GM12864 (cell line): ENCODE measurements around the gene PAPPA2.
A peak's percentile ranks its signal among the peaks of the same experiment; 100 is the strongest.

Experiments
- DNase-seq: peaks from one replicate; pipeline ENCODE4 v3.0.0-alpha.2; 2011; ENCODE audit warnings: low read depth
- H3K4me3 ChIP-seq: 2 replicates; pipeline ENCODE4 v1.5.1; 2011; ENCODE audit warnings: mild to moderate bottlenecking, low read depth, low read length, control low read depth
- CTCF ChIP-seq: IDR thresholded peaks from 2 replicates; pipeline ENCODE4 v1.5.1; 2011; ENCODE audit warnings: low read depth, mild to moderate bottlenecking, moderate library complexity, low read length, control low read depth, inconsistent platforms; ENCODE audit errors: missing control alignments

The PAPPA2 gene

GRCh38 chr1:176838276-176838995 is 375.5 kb downstream of the PAPPA2 start:
- H3K4me3 ChIP-seq, result no peak overlapping the region
- DNase-seq, result no peak
- TF ChIP-seq CTCF, result no peak

GRCh38 chr1:176839216-176839615 is 376.2 kb downstream of the PAPPA2 start:
- no peak overlapping the region for H3K4me3 ChIP-seq
- TF ChIP-seq CTCF, result no peak
- DNase-seq, result no peak

- no peak for TF ChIP-seq CTCF
- H3K4me3 ChIP-seq, result no peak overlapping the region
- no peak for DNase-seq
Measured at GRCh38 chr1:176841238-176841637, 378.3 kb downstream of the PAPPA2 start.

- H3K4me3 ChIP-seq, result no peak overlapping the region
- TF ChIP-seq CTCF, result peak; percentile 33
- DNase-seq, result no peak
Measured at GRCh38 chr1:176843352-176844297, 380.6 kb downstream of the PAPPA2 start.

GRCh38 chr1:176847052-176847451 is 384.1 kb downstream of the PAPPA2 start:
- DNase-seq, result no peak
- no peak for TF ChIP-seq CTCF
- H3K4me3 ChIP-seq, result no peak overlapping the region

- no peak for DNase-seq
- TF ChIP-seq CTCF, result no peak
- no peak overlapping the region for H3K4me3 ChIP-seq
Measured at GRCh38 chr1:176849281-176849680, 386.3 kb downstream of the PAPPA2 start.
